GM18870 (cell line): ENCODE data around the gene RAE1.
"Not testable (repeated sequence)": the region's sequence is repeated elsewhere in the genome, so short reads cannot be mapped to it uniquely, and the experiment has no call there.

ENCODE experiments used
- ATAC-seq: cut with Tn5 transposase; IDR thresholded peaks from one replicate; pipeline ENCODE4 v1.9.1; 2021; ENCODE audit warnings: moderate library complexity; ENCODE audit not compliant: unreplicated experiment

RAE1 gene

GRCh38 chr20:57411406-57412283, 60.6 kb downstream of the RAE1 start:
- ATAC-seq: no peak

DNA sequence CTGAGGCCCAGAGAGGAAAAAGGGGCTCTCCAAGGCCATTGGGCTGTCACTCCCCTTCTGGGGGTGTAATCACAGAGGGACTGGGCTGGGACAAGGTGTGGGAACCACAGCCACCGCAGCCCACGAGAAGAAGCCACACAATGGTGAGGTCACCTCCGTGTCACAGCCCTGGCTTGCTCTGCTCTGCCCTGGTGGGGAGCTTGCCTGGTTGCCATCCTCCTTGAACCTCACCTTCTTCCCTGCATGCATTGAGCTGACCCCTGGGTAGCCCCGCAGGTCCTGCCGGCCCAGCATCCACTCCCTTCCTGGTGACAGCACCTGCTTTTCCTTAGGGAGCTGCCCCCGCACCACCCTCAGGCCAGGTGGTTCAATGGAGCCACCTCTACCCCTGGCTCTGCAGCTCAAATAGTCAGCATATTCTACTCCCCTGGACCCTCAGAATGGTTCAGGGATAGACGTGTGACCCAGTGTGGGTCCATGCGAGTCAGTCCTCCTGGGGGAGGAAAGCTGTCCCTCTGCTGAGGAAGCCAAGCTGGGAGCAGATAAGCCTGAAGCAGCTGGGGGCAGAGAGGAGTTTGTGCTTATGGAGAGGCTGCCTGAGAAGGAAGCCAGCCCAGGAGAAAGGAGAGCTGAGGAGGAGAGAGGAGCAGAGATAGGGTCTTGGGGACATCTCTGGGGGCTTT, 61.4 kb downstream of the RAE1 start:
- no peak for ATAC-seq

DNA sequence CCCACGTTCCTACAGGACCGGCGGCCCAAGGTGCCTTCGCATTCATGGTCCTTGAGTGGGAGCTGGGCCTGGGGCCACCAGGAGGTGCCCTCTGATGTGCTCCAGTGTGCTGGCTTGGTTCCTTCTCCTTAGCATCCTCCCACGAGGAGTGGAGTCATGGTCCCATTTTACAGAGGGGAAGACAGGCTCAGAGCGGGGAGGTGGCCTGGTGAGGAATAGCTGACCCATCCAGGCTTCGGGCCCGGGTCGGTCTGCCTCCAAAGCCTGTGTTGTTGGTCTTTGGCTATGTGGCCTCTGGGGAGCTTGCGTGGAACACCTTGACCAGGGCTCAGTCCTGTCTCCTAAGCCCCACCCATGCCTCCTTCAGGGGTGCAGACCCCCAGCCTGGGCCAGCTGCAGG, 62.9 kb downstream of the RAE1 start:
- no peak for ATAC-seq

DNA sequence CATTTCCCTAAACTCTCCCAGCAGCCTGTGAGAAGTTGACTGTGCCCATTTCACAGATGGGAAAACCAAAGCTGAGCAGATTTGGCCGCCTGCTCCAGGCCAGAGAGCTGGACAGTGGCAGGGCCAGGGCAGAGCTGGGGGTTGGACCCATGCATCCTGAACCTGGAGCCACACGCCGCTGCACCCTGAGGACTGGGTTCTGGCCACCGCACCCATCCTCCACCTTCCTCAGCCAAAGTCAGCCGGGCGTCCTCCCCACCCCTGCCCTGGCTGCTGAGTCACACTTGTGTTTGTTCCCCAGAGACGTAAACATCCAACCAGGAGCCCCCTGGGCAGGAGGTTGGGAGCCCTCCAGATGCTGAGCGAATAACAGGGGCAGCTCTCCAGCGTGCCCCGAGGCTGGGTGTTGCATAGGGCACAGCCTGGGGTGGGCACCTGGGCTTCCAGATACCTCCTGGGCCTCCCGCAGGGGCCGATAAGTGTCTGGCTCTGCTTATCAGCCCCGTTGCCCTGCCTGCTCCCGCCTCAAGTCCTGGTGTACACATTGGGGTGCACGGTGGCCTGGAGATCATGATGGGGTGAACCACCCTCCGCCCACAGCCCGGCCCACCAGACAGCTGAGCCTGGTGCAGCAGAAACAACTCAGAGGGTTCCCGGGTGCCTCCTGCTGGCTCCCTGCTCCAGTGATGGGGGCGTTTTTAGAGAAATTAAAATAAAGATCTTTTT, 64.0 kb downstream of the RAE1 start:
- ATAC-seq: no peak

GRCh38 chr20:57415771-57416170, 64.7 kb downstream of the RAE1 start:
- no peak for ATAC-seq

GRCh38 chr20:57416296-57417022, 65.4 kb downstream of the RAE1 start:
- no peak for ATAC-seq

- ATAC-seq: no peak
Measured at GRCh38 chr20:57417051-57417689, 66.1 kb downstream of the RAE1 start.

DNA sequence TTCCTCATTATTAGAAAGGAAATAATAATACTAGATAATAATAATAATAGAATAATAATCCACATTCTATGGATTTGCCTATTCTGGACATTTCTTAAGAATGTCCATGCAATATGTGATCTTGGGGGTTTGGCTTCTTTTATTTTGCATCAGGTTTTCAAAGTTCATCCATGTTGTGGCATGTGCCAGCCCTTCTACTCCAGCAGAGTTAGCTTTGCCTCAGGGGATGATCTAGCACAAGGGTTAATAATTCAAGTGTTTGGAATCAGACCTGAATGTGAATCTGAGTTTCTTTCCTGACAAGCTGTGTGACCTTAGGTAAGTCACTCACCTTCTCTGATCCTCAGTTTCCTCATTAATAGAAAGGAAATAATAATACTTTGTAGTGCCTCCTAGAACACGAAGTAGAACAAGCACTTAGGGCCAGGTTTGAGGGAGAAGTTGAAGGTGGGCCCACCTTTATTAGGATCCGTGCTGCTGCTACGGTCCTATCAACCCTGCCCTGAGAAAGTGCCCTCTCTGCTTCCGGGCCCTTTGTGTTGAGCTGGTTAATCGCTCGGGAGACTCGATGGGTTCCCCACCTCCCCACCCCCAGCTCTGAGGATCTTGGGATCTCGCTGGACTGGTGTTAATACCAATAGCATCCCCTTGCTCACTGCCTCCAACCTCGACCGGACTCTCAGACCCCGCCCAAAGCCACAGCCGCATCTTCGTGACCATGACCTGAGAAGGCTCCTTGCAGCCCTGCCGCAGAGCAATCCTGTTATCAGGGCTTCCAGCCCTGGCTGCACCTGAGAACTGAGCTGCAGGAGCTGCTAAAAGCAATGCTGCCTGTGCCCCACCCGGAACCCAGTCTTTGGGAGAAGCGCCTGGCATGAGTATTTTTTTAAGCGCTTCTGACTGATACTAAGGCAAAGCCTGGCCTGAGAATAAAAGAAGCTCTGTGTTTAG, 67.0 kb downstream of the RAE1 start:
- no peak for ATAC-seq

GRCh38 chr20:57419479-57419878, 68.4 kb downstream of the RAE1 start:
- ATAC-seq: not testable (repeated sequence)

DNA sequence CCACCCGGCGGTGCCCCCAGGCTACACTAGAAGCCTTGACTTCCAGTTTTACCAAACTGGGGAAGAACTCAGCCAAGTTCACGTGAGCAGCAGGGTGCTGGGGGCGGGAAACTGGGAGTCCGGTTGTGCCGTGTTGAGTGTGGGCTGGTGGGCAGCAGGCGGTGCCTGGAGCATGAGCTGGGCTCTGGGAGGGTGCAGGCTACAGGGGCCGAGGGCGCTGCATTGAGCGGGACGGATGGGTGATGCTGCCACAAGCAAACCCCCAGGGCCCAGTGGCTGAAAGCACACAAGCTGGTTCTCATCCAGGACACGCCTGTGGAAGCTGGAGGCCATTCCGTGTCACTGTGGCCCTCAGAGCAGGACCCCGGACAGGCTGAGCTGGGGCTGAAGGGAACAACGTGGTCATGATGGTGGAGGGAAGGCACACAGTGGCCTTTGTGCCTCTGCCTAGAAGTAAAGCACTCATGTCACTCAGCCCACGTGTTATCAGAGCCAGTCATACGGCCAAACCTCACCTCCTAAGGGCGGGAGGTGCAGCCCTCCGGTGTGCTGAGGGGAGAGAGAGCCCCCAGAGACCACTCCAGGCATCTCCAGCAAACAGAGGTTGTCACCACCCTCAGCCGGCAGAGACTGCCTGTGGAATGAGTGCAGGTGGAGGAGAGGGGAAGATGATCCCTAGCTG, 69.7 kb downstream of the RAE1 start:
- ATAC-seq: no peak

DNA sequence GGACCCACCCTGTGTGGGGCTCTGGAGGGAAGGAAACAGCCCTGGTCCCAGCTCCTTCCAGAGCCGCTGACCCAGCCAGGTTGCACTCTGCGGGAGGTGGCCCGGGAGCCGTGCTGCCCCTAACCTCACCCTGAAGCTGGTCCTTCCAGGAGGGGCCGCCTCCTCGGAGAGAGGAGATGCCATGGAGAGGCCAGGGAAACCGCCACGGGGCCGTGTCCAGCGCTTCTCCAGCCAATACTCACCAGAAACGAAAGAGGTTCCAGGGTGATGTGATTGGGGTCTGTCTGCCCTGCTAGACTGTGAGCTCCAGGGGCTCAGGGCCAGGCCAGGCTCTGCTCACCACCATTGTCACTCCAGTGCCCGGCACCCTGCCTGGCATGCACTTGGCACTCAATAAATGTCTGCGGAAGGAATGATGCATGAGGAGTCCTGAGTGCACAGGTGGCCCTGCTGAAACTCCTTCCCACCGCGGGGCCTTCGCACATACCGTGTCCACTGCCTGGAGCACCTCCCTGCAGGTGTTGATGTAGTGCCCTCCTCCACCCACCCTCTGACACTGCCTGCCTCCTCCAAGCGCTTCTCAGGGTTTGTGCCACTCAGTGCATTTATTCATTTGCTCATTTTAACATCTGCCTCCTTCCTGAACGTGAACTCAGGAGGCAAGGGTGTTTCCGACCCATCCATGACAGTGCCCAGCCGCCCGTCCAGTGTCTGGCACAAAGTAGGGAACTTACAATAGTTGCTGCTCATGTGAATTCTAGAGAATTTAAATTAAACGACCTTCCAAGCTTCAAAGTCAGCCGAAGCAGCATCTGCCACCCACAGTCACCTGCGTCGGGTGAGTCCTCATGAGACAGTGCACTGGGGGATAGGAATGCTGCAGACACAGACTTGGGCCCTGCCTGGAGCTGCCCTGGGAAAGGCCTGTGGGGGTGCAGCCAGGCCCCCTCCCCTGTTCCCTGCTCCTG, 70.5 kb downstream of the RAE1 start:
- no peak for ATAC-seq

DNA sequence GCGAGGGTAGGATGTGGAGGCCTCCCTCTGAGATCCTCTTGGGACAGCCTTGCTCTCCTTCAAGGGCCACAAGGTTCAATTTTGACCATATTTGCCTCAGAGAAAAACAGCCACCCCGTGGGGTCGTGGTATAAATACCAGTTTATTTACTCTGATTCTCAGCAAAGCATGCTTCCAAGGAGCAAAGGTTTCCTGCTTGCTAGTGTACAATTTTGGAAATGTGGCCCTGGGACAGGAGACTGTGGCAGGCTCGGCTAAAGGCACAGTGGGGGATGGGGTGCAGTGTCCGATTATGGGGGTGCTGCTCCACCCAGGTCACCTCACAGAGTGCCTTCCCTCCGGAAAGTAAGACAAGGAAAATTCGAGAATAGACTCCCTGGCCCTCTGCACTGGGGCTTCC, 71.2 kb downstream of the RAE1 start:
- no peak for ATAC-seq

DNA sequence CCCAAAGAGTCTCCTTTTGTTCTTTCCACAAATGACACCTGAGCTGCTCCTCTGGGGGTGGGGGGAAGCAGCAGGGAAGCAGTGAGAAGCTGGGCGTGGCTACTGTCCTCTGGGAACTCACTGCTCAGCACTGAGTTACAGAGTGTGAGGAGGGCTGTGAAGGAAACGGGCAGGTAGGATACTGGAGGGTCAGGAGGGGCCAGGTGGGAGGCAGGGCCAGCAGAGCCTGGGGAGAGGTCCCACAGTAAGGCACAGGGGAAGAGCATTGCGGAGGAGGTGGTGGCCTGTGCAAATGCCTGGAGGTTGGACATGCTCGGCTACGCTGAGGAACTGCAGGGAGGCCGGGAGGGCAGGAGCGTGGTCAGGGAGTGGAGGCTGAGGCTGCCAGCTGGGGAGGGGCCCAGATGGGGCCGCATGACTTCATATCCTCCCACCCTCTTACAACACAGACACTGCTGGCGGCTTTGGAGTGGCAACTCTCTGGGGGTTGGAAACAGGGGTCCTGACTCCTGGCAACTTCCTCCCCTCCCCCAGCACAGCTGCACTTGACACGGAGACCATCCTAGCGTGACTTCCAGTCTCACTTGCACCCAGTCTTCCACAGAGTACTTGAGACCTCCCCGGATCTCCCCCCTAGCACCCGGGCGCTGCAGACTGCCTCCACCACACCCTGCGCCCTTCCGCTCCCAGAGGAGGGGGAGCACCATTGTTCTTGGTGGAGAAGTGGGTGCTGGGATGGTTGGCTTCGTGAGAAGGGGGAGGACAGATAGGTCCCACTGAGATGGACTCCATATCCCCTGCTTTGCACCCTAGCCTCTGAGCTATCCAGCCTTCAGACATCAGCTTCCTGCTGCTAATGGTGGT, 74.3 kb downstream of the RAE1 start:
- ATAC-seq: no peak

DNA sequence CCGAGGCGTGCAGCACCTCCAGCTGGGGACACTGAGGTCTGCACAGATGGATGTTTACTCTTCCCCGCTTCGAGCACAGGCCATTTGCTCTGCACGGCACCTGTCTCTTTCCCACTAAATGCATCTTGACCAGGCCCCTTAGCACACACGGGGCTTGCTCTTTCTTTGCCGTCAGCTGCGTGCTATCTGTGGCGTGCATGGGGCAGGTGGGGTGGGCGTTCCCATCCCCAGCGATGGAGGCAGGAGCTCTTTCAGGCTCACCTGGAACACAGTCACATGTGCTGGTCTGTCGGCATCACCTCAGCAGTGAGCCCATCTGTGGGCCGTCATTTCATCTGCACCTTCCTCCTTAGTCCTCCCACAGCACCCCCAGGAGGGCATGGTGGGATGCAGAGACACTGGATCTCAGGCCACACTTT, 75.2 kb downstream of the RAE1 start:
- no peak for ATAC-seq

DNA sequence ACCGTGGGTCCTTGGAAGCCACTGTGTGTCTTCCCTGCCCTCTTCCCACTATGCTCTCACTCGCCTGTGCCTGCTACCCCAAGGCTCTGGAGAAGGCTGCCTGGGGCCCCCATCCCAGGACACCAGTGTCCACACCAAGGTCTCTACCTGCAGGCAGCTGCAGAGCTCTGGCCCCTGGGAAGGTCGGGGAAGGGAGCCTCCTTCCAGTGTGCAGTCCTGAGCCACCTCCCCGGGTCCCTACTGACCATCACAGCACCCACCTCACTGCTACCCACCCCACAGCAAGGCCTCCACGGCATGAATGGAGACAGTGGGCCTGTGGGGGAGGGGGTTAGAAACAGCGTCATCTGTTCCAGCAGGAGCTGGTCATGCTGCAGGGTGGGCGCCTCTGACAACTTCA, 75.8 kb downstream of the RAE1 start:
- no peak for ATAC-seq

DNA sequence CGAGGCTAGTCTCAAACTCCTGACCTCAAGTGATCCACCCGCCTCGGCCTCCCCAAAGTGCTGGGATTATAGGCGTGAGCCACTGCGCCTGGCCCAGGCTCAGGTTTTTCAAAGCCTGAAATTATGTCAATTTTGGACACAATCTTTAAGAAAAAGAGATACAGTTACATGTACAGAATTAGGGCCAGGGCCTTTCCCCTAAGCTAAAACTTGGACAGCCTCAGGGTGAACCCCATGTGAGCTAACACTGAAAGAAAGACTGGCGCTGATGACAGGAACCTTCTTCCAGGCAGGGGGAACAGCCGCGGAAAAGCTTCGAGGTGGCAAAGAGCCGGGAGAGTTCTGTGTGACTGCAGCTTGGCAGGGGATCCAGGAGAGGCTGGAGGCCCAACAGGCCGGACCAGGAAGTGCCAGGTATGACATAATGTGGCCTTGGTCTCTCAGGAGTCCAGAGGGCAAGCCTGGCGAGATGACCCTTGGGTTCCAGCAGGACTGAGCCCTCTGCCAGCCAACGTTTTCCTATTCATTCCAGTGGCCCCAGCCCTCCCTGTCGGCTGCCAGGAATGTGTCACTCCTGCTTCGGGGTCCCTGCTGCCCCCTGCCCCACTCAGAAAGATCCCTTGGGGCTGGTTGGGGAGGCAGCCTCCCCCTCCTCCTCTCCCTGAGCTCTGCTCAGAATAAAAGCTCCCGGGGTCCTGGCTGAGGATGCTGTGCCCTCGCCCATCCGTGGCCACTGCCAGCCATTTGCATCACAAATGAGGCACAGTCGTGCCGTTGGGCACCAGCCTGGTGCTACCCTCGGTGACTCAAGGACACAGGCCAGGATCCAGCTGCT, 77.5 kb downstream of the RAE1 start:
- no peak for ATAC-seq
